HG03439 (cell line): ENCODE results near the gene BAIAP2.

Experiments used
- ATAC-seq: cut with Tn5 transposase; IDR thresholded peaks from one replicate; pipeline ENCODE4 v1.9.1; 2021; ENCODE audit warnings: mild to moderate bottlenecking, moderate library complexity; ENCODE audit not compliant: unreplicated experiment

Gene BAIAP2

DNA sequence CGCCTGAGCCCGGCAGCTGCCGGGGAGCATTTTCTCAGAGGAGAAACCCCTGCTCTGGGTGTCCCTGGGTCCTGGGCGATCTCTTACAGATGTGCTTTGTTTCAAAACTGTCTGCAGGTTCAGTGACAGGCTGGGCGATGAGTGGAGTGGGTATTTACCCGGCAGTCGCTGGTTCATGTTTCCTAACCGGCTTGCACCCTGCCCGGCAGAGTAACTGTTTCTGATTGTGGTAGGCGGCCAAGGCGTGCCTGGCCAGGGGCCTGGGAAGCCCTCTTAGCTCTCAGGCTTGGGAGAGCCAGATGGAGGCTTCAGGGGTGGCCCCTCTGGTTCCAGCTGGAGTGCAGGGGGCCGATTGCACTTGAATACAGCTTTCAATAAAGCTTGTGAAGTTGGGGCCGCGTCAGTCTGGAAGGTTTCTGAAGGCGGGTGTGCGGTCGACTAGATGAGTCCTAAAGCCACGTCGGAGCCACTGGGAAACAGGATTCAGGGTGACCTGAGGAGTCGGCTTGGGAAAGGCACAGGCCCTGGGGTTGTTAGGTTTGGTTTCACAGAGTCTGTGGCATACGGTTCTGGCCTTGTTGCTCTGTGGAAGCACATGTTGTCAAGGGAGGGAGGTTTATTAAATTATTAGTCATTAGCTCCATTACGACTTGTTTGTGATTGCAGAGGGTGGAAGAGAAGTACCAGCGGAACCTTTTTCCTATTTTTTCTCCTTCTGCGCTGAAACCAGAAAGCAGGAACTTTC is 1.4 kb downstream of the BAIAP2 start:
- no peak for ATAC-seq

DNA sequence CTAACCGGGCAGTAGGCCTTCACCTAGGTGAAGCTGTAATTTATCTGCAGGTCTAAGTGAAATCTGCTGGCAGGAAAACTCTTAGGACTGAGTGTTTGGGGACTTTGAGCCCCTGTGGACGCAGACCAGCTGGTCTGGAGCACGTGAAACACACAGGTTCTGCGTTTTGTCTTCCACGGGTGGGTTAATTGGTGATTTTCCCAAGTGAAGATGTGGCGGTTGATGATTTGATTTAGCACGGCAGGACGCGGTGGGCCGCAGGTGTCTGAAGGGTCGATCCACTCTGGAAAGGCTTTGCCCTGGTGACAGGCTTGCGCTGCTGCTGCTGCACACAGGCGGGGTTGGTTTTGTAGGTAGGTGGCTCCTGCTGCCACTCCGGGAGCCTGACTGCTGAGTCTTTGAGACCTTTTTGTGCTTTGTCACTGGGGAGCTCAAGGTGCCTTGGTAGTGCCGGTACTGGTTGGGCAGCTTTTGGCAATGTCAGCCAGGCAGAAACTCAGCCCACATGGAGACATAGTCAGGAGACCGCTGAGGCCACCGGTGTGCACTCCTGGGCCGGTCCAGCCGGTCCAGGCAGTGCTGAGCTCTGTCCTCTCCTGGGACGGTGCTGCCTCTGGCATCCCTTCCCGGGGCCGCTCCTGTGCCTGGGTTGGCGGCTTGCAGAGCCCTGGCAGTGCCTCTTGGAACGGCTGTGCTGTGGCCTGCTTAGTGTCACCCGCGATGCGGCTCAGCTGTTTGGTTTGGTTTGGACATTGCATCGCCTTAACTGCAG is 2.3 kb downstream of the BAIAP2 start:
- no peak for ATAC-seq

- ATAC-seq = no peak
Observed at GRCh38 chr17:81037798-81038733, 3.1 kb downstream of the BAIAP2 start.

DNA sequence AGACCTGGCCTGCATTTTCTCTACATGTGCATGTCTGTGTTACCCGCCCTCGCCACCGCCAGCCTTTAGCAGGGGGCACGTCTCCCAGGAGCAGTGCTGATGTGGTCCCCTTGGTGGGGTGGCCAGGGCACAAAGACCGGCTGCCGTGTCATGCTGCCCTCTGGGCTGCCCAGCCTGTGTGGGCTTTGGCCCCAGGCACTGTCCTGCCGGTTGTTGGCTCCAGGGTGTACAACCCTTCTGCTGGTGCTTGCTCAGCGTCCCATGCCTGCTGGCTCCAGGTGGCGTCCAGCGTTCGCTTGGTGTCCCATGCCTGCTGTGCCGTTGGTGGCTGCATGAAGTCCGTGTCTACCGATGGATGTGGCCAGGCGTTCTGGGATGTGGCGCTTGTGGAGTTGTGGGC is 4.1 kb downstream of the BAIAP2 start:
- ATAC-seq = no peak

GRCh38 chr17:81039854-81040758 is 5.2 kb downstream of the BAIAP2 start:
- no peak for ATAC-seq

DNA sequence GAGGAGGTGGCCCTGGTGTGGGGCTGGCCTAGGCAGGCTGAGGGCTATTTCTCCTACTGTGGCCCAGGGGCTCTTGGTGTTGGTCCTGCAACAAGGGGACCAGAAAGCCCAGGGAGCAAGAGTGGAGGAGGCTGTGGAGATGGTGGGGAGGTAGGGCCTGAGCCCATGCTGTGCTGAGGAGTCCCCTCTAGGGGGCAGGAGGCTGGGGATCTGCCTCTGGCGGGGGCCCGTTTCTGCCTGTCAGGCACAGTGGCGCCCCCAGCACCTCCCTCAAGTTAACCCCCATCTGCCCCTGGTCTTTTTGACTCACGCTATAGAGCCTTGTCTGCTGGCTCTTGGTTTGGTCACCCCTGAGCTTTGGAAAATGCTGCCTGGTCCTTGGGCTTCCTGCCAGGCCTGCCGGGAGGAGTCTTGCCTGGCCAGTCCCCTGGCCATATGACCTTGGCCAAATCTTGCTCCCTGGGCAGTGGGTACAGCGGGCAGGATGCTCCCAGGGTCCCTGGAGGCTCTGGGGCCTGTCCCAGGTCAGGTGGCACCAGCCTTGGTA is 5.9 kb downstream of the BAIAP2 start:
- ATAC-seq = no peak

- ATAC-seq = no peak
Observed at GRCh38 chr17:81042606-81043005, 7.7 kb downstream of the BAIAP2 start.

- no peak for ATAC-seq
Observed at GRCh38 chr17:81043319-81043724, 8.4 kb downstream of the BAIAP2 start.

GRCh38 chr17:81043725-81044427 is 8.9 kb downstream of the BAIAP2 start:
- ATAC-seq = no peak

- no peak for ATAC-seq
Observed at GRCh38 chr17:81044428-81044763, 9.4 kb downstream of the BAIAP2 start.

GRCh38 chr17:81044764-81045589 is 10.0 kb downstream of the BAIAP2 start:
- ATAC-seq = no peak

DNA sequence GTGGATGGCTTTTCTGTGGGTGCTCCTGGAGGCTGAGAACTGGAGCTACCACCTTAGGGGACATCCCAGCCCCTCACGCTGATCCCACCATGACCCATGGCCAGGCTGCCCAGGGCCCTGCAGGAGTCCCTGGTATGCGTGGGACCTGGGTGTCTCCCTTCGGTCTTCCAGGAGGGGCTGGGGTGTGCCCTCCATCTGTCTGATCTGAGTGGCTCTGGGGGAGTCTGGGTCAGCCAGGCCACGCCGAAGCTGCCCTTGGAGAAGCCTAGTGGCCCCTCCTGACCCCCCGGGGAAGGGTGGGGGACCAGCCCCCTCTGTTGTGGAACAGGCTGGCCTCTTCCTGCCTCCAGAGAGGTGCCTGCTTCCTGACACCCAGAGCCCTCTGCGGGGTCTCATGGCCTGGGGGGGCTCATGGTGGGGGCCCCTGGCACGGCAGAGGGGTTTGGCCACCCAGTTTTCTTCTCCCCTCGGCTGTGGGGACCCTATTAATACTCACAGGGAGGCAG is 10.7 kb downstream of the BAIAP2 start:
- no peak for ATAC-seq

DNA sequence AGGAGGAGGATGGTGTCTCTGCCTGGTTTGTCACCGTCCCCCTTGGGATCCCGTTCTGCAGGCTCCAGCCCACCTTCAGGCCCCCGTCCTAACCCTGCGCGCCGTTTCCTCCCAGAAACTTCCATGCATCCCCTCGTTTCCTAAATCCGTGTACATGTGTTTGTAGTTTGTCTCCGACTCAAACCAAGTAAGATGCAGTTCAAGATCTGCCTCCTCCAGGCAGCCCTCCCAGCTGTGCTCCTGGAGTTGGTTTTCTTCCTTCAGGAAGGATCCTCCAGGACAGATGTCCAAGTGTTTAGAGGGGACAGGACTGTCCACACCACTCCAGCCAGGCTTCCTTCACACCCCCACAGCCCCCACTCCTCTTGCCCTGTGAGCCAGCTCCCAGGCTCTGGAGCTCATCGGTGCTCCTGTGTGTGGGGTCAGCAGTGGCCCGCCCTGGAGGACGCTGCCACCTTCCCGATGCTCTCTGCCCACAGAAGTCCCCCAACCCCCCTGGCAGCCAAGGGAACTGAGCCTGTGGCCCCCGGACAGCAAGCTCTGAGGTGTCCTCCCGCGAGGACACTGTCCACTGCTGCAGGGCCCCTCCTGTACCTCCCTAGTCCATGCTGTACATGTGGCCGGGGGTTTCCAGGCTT is 11.3 kb downstream of the BAIAP2 start:
- no peak for ATAC-seq

- no peak for ATAC-seq
Observed at GRCh38 chr17:81046770-81047359, 11.9 kb downstream of the BAIAP2 start.

DNA sequence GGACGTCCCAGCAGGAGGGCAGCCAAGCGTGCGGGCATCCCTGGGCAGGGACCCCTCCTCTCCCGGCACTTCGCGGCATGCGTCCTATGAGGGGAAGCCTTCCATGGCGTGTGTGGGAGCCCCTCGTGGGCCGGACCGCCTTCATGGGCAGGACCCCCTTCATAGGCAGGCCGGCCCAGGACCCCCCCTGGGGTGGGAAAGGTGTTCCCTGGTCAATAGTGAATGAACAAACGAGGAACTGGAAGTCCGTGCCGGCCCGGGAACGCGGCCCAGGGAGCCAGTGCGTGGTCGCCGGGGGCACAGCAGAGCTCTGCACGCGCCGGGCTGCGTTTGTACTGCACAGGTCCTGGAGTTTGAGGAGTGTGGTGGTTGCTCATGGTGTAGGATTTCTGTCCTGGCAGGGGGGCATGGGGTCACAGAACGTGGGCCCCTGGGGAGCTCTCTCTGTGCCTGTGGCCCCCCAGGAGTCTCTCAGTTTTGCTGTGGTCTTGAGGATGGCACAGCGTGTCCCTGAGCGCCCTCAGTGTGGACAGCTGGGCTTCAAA is 13.9 kb downstream of the BAIAP2 start:
- no peak for ATAC-seq

- no peak for ATAC-seq
Observed at GRCh38 chr17:81049372-81049911, 14.5 kb downstream of the BAIAP2 start.

GRCh38 chr17:81049973-81050551 is 15.1 kb downstream of the BAIAP2 start:
- no peak for ATAC-seq
